OCI-LY7 (cell line): Measurements from ENCODE around the gene BPIFB6. TPM values are rescaled to one million over a fixed set of nuclear protein-coding genes. Genes with fewer than 3 reads are reported as not detected.

Experiments used
- BruUV-seq: library from RNA; stranded (reverse); fragments of 400-500 nt; replicated peaks from 2 replicates; lab custom pipeline; 2021; lab: Mats Ljungman, UMichigan
- CTCF ChIA-PET: fragments of 300-600 bp; sonication (Branson Sonifier 250); formaldehyde crosslinking; loops from one replicate; lab custom pipeline; 2022; ENCODE audit warnings: antibody characterized with exemption; ENCODE audit not compliant: unreplicated experiment; lab: Charles Lee
- POLR2A ChIA-PET: fragments of 300-600 bp; sonication (Branson Sonifier 250); formaldehyde crosslinking; loops from one replicate; lab custom pipeline; 2022; ENCODE audit warnings: antibody characterized with exemption; lab: Charles Lee
- DNase-seq: peaks from one replicate; pipeline ENCODE4 v3.0.0-alpha.2; 2015; ENCODE audit warnings: low spot score
- H2AFZ ChIP-seq: fragments of 200-600 bp; sonication (generic), shearing (Covaris generic); 2 replicates; pipeline ENCODE4 v1.6.1; 2014; ENCODE audit warnings: mild to moderate bottlenecking, antibody characterized with exemption, low read length, moderate library complexity
- H3K27ac ChIP-seq: fragments of 200-600 bp; sonication (generic); 2 replicates; pipeline ENCODE4 v1.5.1; 2014; ENCODE audit warnings: mixed run types, low read depth, mild to moderate bottlenecking, moderate library complexity, low read length, inconsistent platforms; ENCODE audit not compliant: poor library complexity, severe bottlenecking
- H3K36me3 ChIP-seq: fragments of 200-600 bp; sonication (generic); 2 replicates; pipeline ENCODE4 v1.6.1; 2014; ENCODE audit warnings: mild to moderate bottlenecking, antibody characterized with exemption, low read length, moderate library complexity, mixed read lengths; ENCODE audit not compliant: insufficient read depth
- H3K4me1 ChIP-seq: fragments of 200-600 bp; sonication (generic); 2 replicates; pipeline ENCODE4 v1.5.1; 2014; ENCODE audit warnings: mild to moderate bottlenecking, low read length; ENCODE audit not compliant: insufficient read depth, poor library complexity, severe bottlenecking
- H3K4me2 ChIP-seq: fragments of 200-600 bp; sonication (generic); 2 replicates; pipeline ENCODE4 v1.6.1; 2014; ENCODE audit warnings: mild to moderate bottlenecking, low read length
- H3K4me3 ChIP-seq: fragments of 200-600 bp; sonication (generic); 2 replicates; pipeline ENCODE4 v1.5.1; 2014; ENCODE audit warnings: mild to moderate bottlenecking, low read depth, low read length; ENCODE audit not compliant: poor library complexity, severe bottlenecking
- H3K79me2 ChIP-seq: fragments of 200-600 bp; sonication (generic); 2 replicates; pipeline ENCODE4 v1.6.1; 2016; ENCODE audit warnings: low read depth, mild to moderate bottlenecking, low read length, moderate library complexity, mixed read lengths; ENCODE audit not compliant: insufficient read depth
- H3K9me2 ChIP-seq: fragments of 200-600 bp; sonication (generic); 2 replicates; pipeline ENCODE4 v1.6.1; 2016; ENCODE audit warnings: mild to moderate bottlenecking, low read length, mixed read lengths; ENCODE audit not compliant: insufficient read depth
- H3K9me3 ChIP-seq: fragments of 200-600 bp; sonication (generic); 2 replicates; pipeline ENCODE4 v1.6.1; 2014; ENCODE audit warnings: mild to moderate bottlenecking, mixed run types, low read length, mixed read lengths
- H4K20me1 ChIP-seq: fragments of 200-600 bp; sonication (generic); 2 replicates; pipeline ENCODE4 v1.6.1; 2014; ENCODE audit warnings: mild to moderate bottlenecking, antibody characterized with exemption, low read length, moderate library complexity, mixed read lengths; ENCODE audit not compliant: insufficient read depth
- EZH2phosphoT487 ChIP-seq: fragments of 200-600 bp; sonication (generic); IDR thresholded peaks from 2 replicates; pipeline ENCODE4 v1.6.1; 2018; ENCODE audit warnings: low read depth, borderline replicate concordance, mild to moderate bottlenecking, mixed run types, antibody characterized with exemption, low read length, moderate library complexity, mixed read lengths
- intact Hi-C: fragments of 100-400 bp; cut with micrococcal nuclease; formaldehyde crosslinking; loops from one replicate; pipeline ENCODE4 v1.10.0; 2022; ENCODE audit not compliant: unreplicated experiment
- total RNA-seq, 2 experiments: library from RNA; depleted of rRNA in 1 of 2; stranded (reverse); fragments of >200 nt in 1 of 2; shearing (Covaris generic) in 1 of 2; gene quantifications; 2 replicates each; pipeline ENCODE4 v1.2.3, GENCODE V29; 2014 to 2022
- TF ChIP-seq, protein P1 (sequence below): fragments of 200-600 bp; sonication (generic); conservative IDR thresholded peaks from 2 replicates; pipeline ENCODE4 v1.5.1; 2014; ENCODE audit warnings: mild to moderate bottlenecking, antibody characterized with exemption, low read length, moderate library complexity, mixed read lengths

The BPIFB6 gene
- total RNA-seq, 2 experiments from 2014 or later, result not detected

DNA sequence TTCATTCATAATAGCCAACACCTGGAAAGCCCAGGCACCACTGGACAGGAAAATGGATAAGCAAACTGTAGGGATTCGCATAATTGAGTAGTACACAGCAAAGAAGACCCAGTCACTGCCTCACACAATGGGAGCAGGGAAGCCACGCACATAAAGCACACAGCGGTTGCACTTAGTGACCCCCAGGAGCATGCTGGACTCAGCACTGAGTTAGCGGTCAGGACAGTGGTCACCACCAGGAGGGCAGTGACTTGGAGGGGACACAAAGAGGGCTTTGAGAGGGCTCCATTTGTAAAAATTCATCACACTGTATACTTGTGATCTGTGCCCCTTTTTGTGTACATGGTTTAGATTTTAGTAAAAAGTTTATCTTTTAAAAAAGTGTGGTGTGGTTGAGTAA, 19.9 kb downstream of the BPIFB6 start:
- no peaks in the 10 kb centered on the region for H3K9me3 ChIP-seq
- POLR2A ChIA-PET, result no interaction called here
- H3K4me1 ChIP-seq, result no peaks in the 10 kb centered on the region
- no TSS peak for BruUV-seq
- TF ChIP-seq, protein P1, sequence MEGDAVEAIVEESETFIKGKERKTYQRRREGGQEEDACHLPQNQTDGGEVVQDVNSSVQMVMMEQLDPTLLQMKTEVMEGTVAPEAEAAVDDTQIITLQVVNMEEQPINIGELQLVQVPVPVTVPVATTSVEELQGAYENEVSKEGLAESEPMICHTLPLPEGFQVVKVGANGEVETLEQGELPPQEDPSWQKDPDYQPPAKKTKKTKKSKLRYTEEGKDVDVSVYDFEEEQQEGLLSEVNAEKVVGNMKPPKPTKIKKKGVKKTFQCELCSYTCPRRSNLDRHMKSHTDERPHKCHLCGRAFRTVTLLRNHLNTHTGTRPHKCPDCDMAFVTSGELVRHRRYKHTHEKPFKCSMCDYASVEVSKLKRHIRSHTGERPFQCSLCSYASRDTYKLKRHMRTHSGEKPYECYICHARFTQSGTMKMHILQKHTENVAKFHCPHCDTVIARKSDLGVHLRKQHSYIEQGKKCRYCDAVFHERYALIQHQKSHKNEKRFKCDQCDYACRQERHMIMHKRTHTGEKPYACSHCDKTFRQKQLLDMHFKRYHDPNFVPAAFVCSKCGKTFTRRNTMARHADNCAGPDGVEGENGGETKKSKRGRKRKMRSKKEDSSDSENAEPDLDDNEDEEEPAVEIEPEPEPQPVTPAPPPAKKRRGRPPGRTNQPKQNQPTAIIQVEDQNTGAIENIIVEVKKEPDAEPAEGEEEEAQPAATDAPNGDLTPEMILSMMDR, result no peak
- no peak for TF ChIP-seq EZH2phosphoT487
- no peak overlapping the region for H3K4me3 ChIP-seq
- no peak overlapping the region for H3K4me2 ChIP-seq
- H2AFZ ChIP-seq, result no peak overlapping the region
- intact Hi-C loops, result no loop called here
- CTCF ChIA-PET, result no interaction called here
- no peaks in the 10 kb centered on the region for H4K20me1 ChIP-seq
- no peaks in the 10 kb centered on the region for H3K36me3 ChIP-seq
- H3K9me2 ChIP-seq, result no peaks in the 10 kb centered on the region
- no peak for DNase-seq
- H3K79me2 ChIP-seq, result no peaks in the 10 kb centered on the region
- H3K27ac ChIP-seq, result no peak overlapping the region

- H3K79me2 ChIP-seq, result no peaks in the 10 kb centered on the region
These were observed 22.1 kb downstream of the BPIFB6 start, which contains the start of gene BPIFB3 for GRCh38 chr20:33053291-33054106. TSS of gene BPIFB3 (plus strand) at chr20:33053903. CDS start at chr20:33055436, 1,533 bp downstream.

More at GRCh38 chr20:33053291-33054106, 22.1 kb downstream of the BPIFB6 start, which contains the start of gene BPIFB3:
- ChIA-PET POLR2A (no interaction called here), CTCF (no interaction called here)
- Histone ChIP-seq H3K4me1 (no peaks in the 10 kb centered on the region), H4K20me1 (no peaks in the 10 kb centered on the region), H3K9me3 (no peaks in the 10 kb centered on the region), H3K36me3 (no peaks in the 10 kb centered on the region), H3K4me3 (no peak within 1 kb of the TSS), H3K27ac (no peak within 1 kb of the TSS), H3K4me2 (no peak within 1 kb of the TSS), H2AFZ (no peak within 1 kb of the TSS), H3K9me2 (no peaks in the 10 kb centered on the region)
- BruUV-seq, result no TSS peak
- intact Hi-C loops, result no loop called here
- TF ChIP-seq EZH2phosphoT487, result no peak
- TF ChIP-seq, protein P1, result no peak
- no peak for DNase-seq
